ENCODE measurements around the gene ALDH3B2.

The ALDH3B2 gene

DNA sequence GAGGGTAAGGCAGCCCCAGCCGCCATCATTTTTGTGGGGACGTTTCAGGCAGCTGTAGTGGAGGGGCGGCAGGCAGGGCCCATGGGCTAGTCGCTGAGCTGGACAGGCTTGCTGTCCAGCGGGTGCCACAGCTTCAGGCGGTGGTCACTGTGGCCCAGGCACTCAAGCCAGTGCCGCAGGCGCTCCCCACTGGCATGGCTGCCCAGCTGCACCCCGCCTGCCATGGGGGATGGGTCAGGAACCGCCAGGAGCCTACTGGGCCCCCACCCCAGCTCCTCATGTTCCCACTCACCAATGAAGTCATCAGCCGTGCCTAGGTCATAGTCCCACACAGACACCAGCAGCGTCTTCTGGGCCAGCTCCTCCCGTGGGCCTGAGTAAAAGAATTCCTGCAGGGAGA lies 61.7 kb downstream of the ALDH3B2 start:
- no peak for DNase-seq
